ENCODE results near the gene POU6F2. TPM values are rescaled to one million over a fixed set of nuclear protein-coding genes. Genes with fewer than 3 reads are reported as not detected.

The POU6F2 gene
- total RNA-seq, 1 donor from 2014 or later = 0.40 TPM

- H3K4me1 Mint-ChIP-seq (ENCODE audit: low read depth) = peaks cover 21% of the 10 kb centered on the region
- no peak for DNase-seq (ENCODE audit: low spot score)
- no peaks in the 10 kb centered on the region for H3K36me3 Mint-ChIP-seq (ENCODE audit: low read depth)
- no peak for TF ChIP-seq CTCF (IDR thresholded peaks at IDR 0.05)
- no peak overlapping the region for H3K4me3 Mint-ChIP-seq (ENCODE audit: unreplicated experiment)
- H3K9me3 Mint-ChIP-seq (ENCODE audit: low read depth) = no peaks in the 10 kb centered on the region
- no peaks in the 10 kb centered on the region for H3K27me3 Mint-ChIP-seq (ENCODE audit: low read depth)
- H3K27ac Mint-ChIP-seq (ENCODE audit: unreplicated experiment) = no peak overlapping the region
These were observed 294.4 kb downstream of the POU6F2 start for GRCh38 chr7:39272111-39272510.

GRCh38 chr7:39272691-39273090, 295.0 kb downstream of the POU6F2 start:
- no peak overlapping the region for H3K27ac Mint-ChIP-seq (ENCODE audit: unreplicated experiment)
- no peaks in the 10 kb centered on the region for H3K27me3 Mint-ChIP-seq (ENCODE audit: low read depth)
- no peak for DNase-seq (ENCODE audit: low spot score)
- no peaks in the 10 kb centered on the region for H3K36me3 Mint-ChIP-seq (ENCODE audit: low read depth)
- peaks cover 21% of the 10 kb centered on the region for H3K4me1 Mint-ChIP-seq (ENCODE audit: low read depth)
- no peak for TF ChIP-seq CTCF (IDR thresholded peaks at IDR 0.05)
- peaks cover 4% of the 10 kb centered on the region for H3K9me3 Mint-ChIP-seq (ENCODE audit: low read depth)
- no peak overlapping the region for H3K4me3 Mint-ChIP-seq (ENCODE audit: unreplicated experiment)

GRCh38 chr7:39280337-39280736, 302.6 kb downstream of the POU6F2 start:
- Mint-ChIP-seq H3K4me3 (ENCODE audit: unreplicated experiment) (no peak overlapping the region), H3K27ac (ENCODE audit: unreplicated experiment) (no peak overlapping the region), H3K4me1 (ENCODE audit: low read depth) (peaks cover 5% of the 10 kb centered on the region), H3K36me3 (ENCODE audit: low read depth) (peaks cover 2% of the 10 kb centered on the region), H3K9me3 (ENCODE audit: low read depth) (peaks cover 8% of the 10 kb centered on the region), H3K27me3 (ENCODE audit: low read depth) (peaks cover 10% of the 10 kb centered on the region)
- no peak for DNase-seq (ENCODE audit: low spot score)
- TF ChIP-seq CTCF (IDR thresholded peaks at IDR 0.05) = no peak

GRCh38 chr7:39285256-39285655, 307.5 kb downstream of the POU6F2 start:
- DNase-seq (ENCODE audit: low spot score) = no peak
- Mint-ChIP-seq H3K4me3 (ENCODE audit: unreplicated experiment) (no peak overlapping the region), H3K27ac (ENCODE audit: unreplicated experiment) (no peak overlapping the region), H3K4me1 (ENCODE audit: low read depth) (peaks cover 9% of the 10 kb centered on the region), H3K9me3 (ENCODE audit: low read depth) (peaks cover 4% of the 10 kb centered on the region), H3K27me3 (ENCODE audit: low read depth) (peaks cover 12% of the 10 kb centered on the region), H3K36me3 (ENCODE audit: low read depth) (peaks cover 2% of the 10 kb centered on the region)
- TF ChIP-seq CTCF (IDR thresholded peaks at IDR 0.05) = no peak

GRCh38 chr7:39288303-39288702, 310.6 kb downstream of the POU6F2 start:
- DNase-seq (ENCODE audit: low spot score) = no peak
- Mint-ChIP-seq H3K27me3 (ENCODE audit: low read depth) (peaks cover 5% of the 10 kb centered on the region), H3K4me3 (ENCODE audit: unreplicated experiment) (no peak overlapping the region)

More at GRCh38 chr7:39288303-39288702, 310.6 kb downstream of the POU6F2 start:
- Mint-ChIP-seq H3K4me1 (ENCODE audit: low read depth) (peaks cover 9% of the 10 kb centered on the region), H3K36me3 (ENCODE audit: low read depth) (no peaks in the 10 kb centered on the region), H3K27ac (ENCODE audit: unreplicated experiment) (no peak overlapping the region), H3K9me3 (ENCODE audit: low read depth) (no peaks in the 10 kb centered on the region)
- TF ChIP-seq CTCF (IDR thresholded peaks at IDR 0.05) = no peak

Measured in chondrocyte (in vitro differentiated cells).